Esophagus muscularis mucosa (tissue), 4 donors: ENCODE results near the gene OXER1. TPM values are rescaled to one million over a fixed set of nuclear protein-coding genes. Genes with fewer than 3 reads are reported as not detected.

Source experiments
- DNase-seq: peaks from one replicate; pipeline ENCODE4 v3.0.0-alpha.2; 2017; ENCODE audit errors: extremely low spot score
- H3K27ac ChIP-seq, 4 donors: fragments of 200-600 bp; sonication (generic); replicated peaks in 1 of 4; 1 replicate in 3 of 4; 2 replicates in 1 of 4; pipeline ENCODE4 v1.5.1; 2016 to 2019; ENCODE audit warnings: mild to moderate bottlenecking in 1 of 4
- H3K27me3 ChIP-seq, 4 donors: fragments of 200-600 bp; sonication (generic); one replicate each; pipeline versions ENCODE4 v1.5.1 to v1.6.0; 2016 to 2019
- H3K36me3 ChIP-seq, 4 donors: fragments of 200-600 bp; sonication (generic); one replicate each; pipeline ENCODE4 v1.5.1; 2016 to 2019
- H3K4me1 ChIP-seq, 4 donors: fragments of 200-600 bp; sonication (generic); one replicate each; pipeline ENCODE4 v1.5.1; 2016 to 2019
- H3K4me3 ChIP-seq, 4 donors: fragments of 200-600 bp; sonication (generic); 1 replicate in 2 of 4; 2 replicates in 2 of 4; pipeline ENCODE4 v1.5.1; 2016 to 2019; ENCODE audit warnings: mild to moderate bottlenecking in 4 of 4, moderate library complexity in 1 of 4
- H3K9me3 ChIP-seq, 4 donors: fragments of 200-600 bp; sonication (generic); 1 replicate in 3 of 4; 2 replicates in 1 of 4; pipeline ENCODE4 v1.5.1; 2016 to 2019
- EP300 ChIP-seq: sonication (generic); formaldehyde crosslinking; IDR thresholded peaks from one replicate; pipeline ENCODE4 v1.6.1; 2017; ENCODE audit warnings: antibody characterized with exemption
- POLR2A ChIP-seq: fragments of 450-650 bp; IDR thresholded peaks from one replicate; pipeline ENCODE4 v1.6.1; 2017; ENCODE audit warnings: antibody characterized with exemption, moderate library complexity, mild to moderate bottlenecking, low read depth
- POLR2AphosphoS5 ChIP-seq, 2 donors: sonication (generic); formaldehyde crosslinking; IDR thresholded peaks; one replicate each; pipeline ENCODE4 v1.6.1; 2017; ENCODE audit warnings: antibody characterized with exemption in 2 of 2
- WGBS: methylation state at CpG from one replicate; pipeline ENCODE4 v1.1.5; 2018; 5-methylcytosine and 5-hydroxymethylcytosine counted together
- intact Hi-C: fragments of 100-400 bp; cut with DNase I; formaldehyde crosslinking; loops from one replicate; pipeline ENCODE4 v1.15.1; 2023
- total RNA-seq, 4 donors: library from RNA; depleted of rRNA; stranded (reverse); fragments of >200 nt; gene quantifications; one replicate each; pipeline versions ENCODE4 v1.1.0 to v1.2.1, GENCODE V29; 2016
- TF ChIP-seq, protein P1 (sequence below), 3 experiments: fragments of 200-600 bp in 2 of 3; fragments of 450-650 bp in 1 of 3; sonication (generic) in 2 of 3; IDR thresholded peaks; one replicate each; pipeline ENCODE4 v1.5.1; 2017 to 2019; ENCODE audit warnings: antibody characterized with exemption in 3 of 3, mild to moderate bottlenecking in 2 of 3, moderate library complexity in 1 of 3

Gene OXER1
- total RNA-seq, 4 donors from 2014 or later: 0.42 to 1.3 (median 0.61) TPM

DNA sequence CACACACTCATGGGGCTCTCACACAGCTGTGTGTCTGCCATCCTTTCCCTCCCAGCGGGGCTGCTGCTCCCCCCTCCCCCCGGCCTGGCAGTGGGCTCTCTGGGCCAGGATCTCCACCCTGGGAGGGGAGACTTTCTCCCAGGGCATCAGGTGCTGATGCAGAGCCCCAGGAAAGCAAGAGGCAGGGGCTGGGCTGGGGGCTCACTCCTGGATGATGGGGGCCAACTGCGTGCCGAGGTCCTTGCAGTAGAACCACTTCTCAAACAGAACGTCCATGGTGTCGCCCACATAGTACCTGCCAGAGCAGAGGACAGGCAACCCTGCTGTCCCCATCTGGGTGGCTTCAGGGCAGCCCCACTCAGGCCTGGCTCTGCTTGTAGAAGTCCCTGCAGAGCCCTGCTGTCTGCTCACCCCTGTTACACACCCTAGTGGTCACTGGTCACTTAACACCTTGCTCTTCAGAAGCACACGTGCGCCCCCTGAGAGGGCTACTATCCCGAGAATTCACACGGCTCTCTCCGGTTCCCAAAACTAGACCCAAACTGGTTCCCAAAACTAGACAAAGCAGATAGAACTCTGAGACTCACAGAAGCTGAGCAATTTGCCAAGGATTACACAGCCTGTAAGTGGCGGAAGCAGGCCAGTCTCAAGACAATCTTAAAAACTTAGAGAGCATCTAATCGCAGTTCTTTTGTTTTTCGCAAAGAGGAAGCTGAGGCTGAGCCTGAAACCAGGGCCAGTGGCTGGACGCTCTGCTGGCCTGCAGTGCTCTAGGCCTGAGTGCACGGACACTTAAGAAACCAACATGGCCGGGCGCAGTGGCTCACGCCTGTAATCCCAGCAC, 6.6 kb upstream of the OXER1 start:
- H3K4me1 ChIP-seq: no peaks in the 10 kb centered on the region
- H3K9me3 ChIP-seq: no peaks in the 10 kb centered on the region
- DNase-seq: no peak
- intact Hi-C loops: no loop called here
- H3K27ac ChIP-seq: no peak overlapping the region
- TF ChIP-seq, protein P1, sequence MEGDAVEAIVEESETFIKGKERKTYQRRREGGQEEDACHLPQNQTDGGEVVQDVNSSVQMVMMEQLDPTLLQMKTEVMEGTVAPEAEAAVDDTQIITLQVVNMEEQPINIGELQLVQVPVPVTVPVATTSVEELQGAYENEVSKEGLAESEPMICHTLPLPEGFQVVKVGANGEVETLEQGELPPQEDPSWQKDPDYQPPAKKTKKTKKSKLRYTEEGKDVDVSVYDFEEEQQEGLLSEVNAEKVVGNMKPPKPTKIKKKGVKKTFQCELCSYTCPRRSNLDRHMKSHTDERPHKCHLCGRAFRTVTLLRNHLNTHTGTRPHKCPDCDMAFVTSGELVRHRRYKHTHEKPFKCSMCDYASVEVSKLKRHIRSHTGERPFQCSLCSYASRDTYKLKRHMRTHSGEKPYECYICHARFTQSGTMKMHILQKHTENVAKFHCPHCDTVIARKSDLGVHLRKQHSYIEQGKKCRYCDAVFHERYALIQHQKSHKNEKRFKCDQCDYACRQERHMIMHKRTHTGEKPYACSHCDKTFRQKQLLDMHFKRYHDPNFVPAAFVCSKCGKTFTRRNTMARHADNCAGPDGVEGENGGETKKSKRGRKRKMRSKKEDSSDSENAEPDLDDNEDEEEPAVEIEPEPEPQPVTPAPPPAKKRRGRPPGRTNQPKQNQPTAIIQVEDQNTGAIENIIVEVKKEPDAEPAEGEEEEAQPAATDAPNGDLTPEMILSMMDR (IDR thresholded peaks at IDR 0.05): peak in 1 of 3 experiments; percentile 34
- TF ChIP-seq EP300 (no peak), POLR2AphosphoS5 (IDR thresholded peaks at IDR 0.05) (no peak), POLR2A (no peak)
- no peak overlapping the region for H3K4me3 ChIP-seq
- WGBS: 79% methylated on average over 13 of the region's 19 CpGs
- H3K27me3 ChIP-seq: no peaks in the 10 kb centered on the region
- H3K36me3 ChIP-seq: peaks cover 0 to 5% (median 0%) of the 10 kb centered on the region in 4 donors

DNA sequence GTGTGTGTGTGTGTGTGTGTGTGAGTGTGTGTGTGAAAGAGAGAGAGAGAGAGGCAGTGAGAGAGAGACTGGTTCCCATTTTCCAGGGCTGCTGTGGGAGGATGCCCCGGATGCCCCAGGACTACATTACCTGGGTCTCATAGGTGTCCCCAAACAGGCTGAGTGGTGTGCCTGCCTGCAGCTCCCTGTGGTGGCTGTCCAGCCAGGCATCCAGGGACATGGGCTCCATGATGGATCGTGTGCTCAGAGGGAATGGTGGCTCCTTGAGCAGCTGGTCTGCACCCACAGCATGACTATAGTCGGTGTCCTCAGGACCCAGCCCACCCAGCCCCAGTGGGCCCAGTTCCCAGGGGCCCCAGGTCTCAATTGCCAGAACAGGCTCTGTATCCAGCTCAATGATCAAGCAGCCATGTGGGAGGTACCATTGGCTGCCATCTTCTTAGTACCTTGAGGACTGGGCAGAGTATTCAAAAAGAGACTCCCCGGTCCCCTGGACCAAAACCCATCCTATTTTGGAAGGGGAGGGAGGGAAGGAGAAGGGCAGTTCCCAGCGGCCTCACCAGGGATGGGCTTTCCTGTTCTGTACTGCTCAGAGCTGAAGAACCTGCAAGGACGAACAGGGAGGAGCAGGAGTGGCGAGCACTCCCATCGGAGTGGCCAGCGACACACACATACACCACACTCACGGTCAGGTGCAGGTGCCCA, 5.8 kb upstream of the OXER1 start:
- intact Hi-C loops: no loop called here
- Histone ChIP-seq H3K27me3 (no peaks in the 10 kb centered on the region), H3K4me1 (no peaks in the 10 kb centered on the region), H3K36me3 (peaks cover 0 to 5% (median 0%) of the 10 kb centered on the region in 4 donors), H3K27ac (no peak overlapping the region), H3K9me3 (no peaks in the 10 kb centered on the region), H3K4me3 (no peak overlapping the region)
- TF ChIP-seq EP300: no peak
- TF ChIP-seq POLR2AphosphoS5 (IDR thresholded peaks at IDR 0.05): no peak
- TF ChIP-seq, protein P1 (IDR thresholded peaks at IDR 0.05): no peak
- TF ChIP-seq POLR2A: no peak
- 92% methylated on average over 10 of the region's 10 CpGs for WGBS
- DNase-seq: no peak

DNA sequence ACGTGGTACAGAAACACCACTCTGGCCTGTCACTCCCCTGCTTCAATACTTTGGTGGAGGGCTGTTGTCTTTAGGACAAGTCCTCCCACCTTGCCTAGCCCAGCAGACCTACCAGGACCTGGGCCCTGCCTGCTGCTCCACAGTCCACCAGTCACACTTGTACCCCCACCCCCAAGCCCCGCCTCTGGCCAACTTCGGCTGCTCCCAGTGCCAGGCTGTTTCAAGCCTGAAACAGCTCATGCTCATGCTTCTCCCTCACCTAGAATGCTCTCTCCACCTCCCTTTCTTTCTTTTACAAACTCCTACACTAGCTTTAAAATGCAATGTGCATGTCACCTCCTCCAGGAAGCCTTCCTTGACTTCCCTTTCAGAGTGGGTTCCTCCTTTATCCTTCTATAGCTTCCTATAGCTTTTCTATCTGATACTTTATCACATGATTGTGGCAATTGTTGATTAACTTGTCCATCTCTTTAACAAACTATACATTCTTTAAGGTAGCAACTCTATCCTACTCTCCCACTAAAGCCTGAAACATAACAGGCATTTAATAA, 4.8 kb upstream of the OXER1 start:
- no peaks in the 10 kb centered on the region for H3K9me3 ChIP-seq
- H3K27ac ChIP-seq: no peak overlapping the region
- intact Hi-C loops: no loop called here
- TF ChIP-seq, protein P1 (IDR thresholded peaks at IDR 0.05): no peak
- no peak for TF ChIP-seq POLR2A
- no peak for TF ChIP-seq EP300
- no peak for TF ChIP-seq POLR2AphosphoS5 (IDR thresholded peaks at IDR 0.05)
- H3K27me3 ChIP-seq: no peaks in the 10 kb centered on the region
- H3K36me3 ChIP-seq: peaks cover 0 to 5% (median 0%) of the 10 kb centered on the region in 4 donors
- H3K4me1 ChIP-seq: no peaks in the 10 kb centered on the region
- H3K4me3 ChIP-seq: no peak overlapping the region
- 88% methylated on average over 3 of the region's 3 CpGs for WGBS
- no peak for DNase-seq

DNA sequence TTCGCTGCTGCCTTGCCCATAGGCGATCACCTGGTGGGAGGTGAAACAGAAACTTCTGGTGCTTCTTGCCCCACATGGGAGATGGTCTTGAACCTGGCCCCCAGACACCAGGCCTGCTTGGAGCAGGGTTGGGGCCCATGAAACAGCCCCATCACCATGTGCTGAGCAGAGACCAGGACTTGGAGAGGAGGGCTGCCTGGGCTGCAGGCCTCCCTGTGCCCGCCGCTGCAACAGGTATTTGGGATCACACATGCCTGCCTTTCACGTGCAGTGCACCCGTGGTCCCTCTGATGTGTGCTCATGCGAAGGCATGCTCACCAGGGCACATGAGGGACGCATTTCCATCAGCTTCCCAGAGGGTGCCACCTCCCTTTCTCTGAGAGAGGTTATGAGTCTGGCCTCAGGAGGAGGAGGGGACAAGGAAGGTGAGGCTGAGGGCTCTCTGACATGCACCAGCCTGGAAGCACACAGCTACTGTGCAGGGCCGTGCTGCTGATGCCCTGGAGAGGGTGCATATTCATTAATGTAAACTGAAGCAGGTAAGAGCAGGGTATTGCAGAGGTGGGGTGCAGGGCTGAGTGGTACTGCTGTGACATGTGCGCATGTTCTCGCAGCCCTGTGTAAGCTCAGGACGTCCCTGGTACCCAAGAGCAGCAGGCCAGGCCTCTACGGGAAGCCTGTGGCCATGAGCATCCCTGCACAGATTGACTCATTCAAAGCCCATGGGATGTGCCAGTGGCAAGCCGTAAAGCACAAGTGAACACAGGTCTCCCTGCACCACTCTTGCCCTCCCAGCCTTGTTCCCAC, 4.2 kb upstream of the OXER1 start:
- Histone ChIP-seq H3K9me3 (no peaks in the 10 kb centered on the region), H3K4me1 (no peaks in the 10 kb centered on the region), H3K27ac (no peak overlapping the region), H3K36me3 (peaks cover 0 to 9% (median under 1%) of the 10 kb centered on the region in 4 donors), H3K4me3 (no peak overlapping the region), H3K27me3 (no peaks in the 10 kb centered on the region)
- intact Hi-C loops: no loop called here
- DNase-seq: no peak
- WGBS: 91% methylated on average over 12 of the region's 14 CpGs
- TF ChIP-seq EP300 (no peak), POLR2AphosphoS5 (IDR thresholded peaks at IDR 0.05) (no peak), POLR2A (no peak)
- TF ChIP-seq, protein P1 (IDR thresholded peaks at IDR 0.05): no peak
